PC-3 (cell line): Measurements from ENCODE around the gene FAAP100. TPM values are rescaled to one million over a fixed set of nuclear protein-coding genes. Genes with fewer than 3 reads are reported as not detected.

Experiments used
- ATAC-seq: fragments of 200-7000 bp; cut with Tn5 transposase; 2 replicates; pipeline ENCODE4 v1.9.1; 2020; ENCODE audit warnings: mild to moderate bottlenecking, moderate library complexity
- BruUV-seq: library from RNA; stranded (reverse); fragments of 400-500 nt; replicated peaks from 2 replicates; lab custom pipeline; 2021; lab: Mats Ljungman, UMichigan
- CTCF ChIA-PET: fragments of 300-600 bp; sonication (Branson Sonifier 250); formaldehyde crosslinking; loops from one replicate; lab custom pipeline; 2022; ENCODE audit warnings: antibody characterized with exemption; lab: Charles Lee
- POLR2A ChIA-PET: fragments of 300-600 bp; sonication (Branson Sonifier 250); formaldehyde crosslinking; loops from one replicate; lab custom pipeline; 2022; ENCODE audit warnings: antibody characterized with exemption; ENCODE audit not compliant: unreplicated experiment; lab: Charles Lee
- DNase-seq: peaks from one replicate; pipeline ENCODE4 v3.0.0-alpha.2; 2015
- H2AFZ ChIP-seq: fragments of 300-600 bp; sonication (generic); 2 replicates; pipeline ENCODE4 v1.6.0; 2016; ENCODE audit warnings: antibody characterized with exemption, low read length
- H3F3A ChIP-seq: fragments of 300-600 bp; sonication (generic); one replicate; pipeline ENCODE4 v1.6.0; 2017; ENCODE audit warnings: antibody characterized with exemption, low read length, control low read depth, mild to moderate bottlenecking; ENCODE audit not compliant: unreplicated experiment
- H3K27ac ChIP-seq: fragments of 300-600 bp; sonication (generic); 2 replicates; pipeline ENCODE4 v1.5.1; 2016; ENCODE audit warnings: mild to moderate bottlenecking, low read length
- H3K27me3 ChIP-seq: fragments of 300-600 bp; sonication (generic); 2 replicates; pipeline ENCODE4 v1.6.1; 2016; ENCODE audit warnings: low read length, mixed read lengths
- H3K36me3 ChIP-seq: fragments of 300-600 bp; sonication (generic); 2 replicates; pipeline ENCODE4 v1.6.1; 2016; ENCODE audit warnings: low read depth, mixed run types, low read length, mixed read lengths
- H3K4me1 ChIP-seq: fragments of 300-600 bp; sonication (generic); 2 replicates; pipeline ENCODE4 v1.5.1; 2016; ENCODE audit warnings: low read length; ENCODE audit not compliant: insufficient read depth
- H3K4me2 ChIP-seq: fragments of 300-600 bp; sonication (generic); 2 replicates; pipeline ENCODE4 v1.6.0; 2016; ENCODE audit warnings: low read length
- H3K4me3 ChIP-seq: fragments of 300-600 bp; sonication (generic); 2 replicates; pipeline ENCODE4 v1.5.1; 2016; ENCODE audit warnings: mild to moderate bottlenecking, low read length, mixed read lengths
- H3K79me2 ChIP-seq: fragments of 300-600 bp; sonication (generic); 2 replicates; pipeline ENCODE4 v1.6.1; 2017; ENCODE audit warnings: low read length, mixed read lengths
- H3K9ac ChIP-seq: fragments of 300-600 bp; sonication (generic); 2 replicates; pipeline ENCODE4 v1.6.0; 2016; ENCODE audit warnings: mild to moderate bottlenecking, low read length
- H3K9me2 ChIP-seq: fragments of 300-600 bp; sonication (generic); replicated peaks from 2 replicates; pipeline ENCODE4 v1.6.1; 2016; ENCODE audit warnings: mixed run types, low read length, mixed read lengths
- H3K9me3 ChIP-seq: fragments of 300-600 bp; sonication (generic); 2 replicates; pipeline ENCODE4 v1.6.1; 2016; ENCODE audit warnings: low read length, mixed read lengths
- H4K20me1 ChIP-seq: fragments of 300-600 bp; sonication (generic); 2 replicates; pipeline ENCODE4 v1.6.1; 2016; ENCODE audit warnings: low read length, mixed read lengths
- CTCF ChIP-seq: fragments of 300-600 bp; sonication (generic); conservative IDR thresholded peaks from 2 replicates; pipeline ENCODE4 v1.5.1; 2017; ENCODE audit warnings: antibody characterized with exemption, low read depth, mild to moderate bottlenecking, low read length
- EZH2 ChIP-seq: fragments of 300-600 bp; sonication (generic); IDR thresholded peaks from one replicate; pipeline ENCODE4 v1.6.1; 2017; ENCODE audit warnings: antibody characterized with exemption, mild to moderate bottlenecking, low read length; ENCODE audit not compliant: unreplicated experiment
- EZH2phosphoT487 ChIP-seq: fragments of 300-600 bp; sonication (generic); IDR thresholded peaks from 2 replicates; pipeline ENCODE4 v1.6.1; 2018; ENCODE audit warnings: mild to moderate bottlenecking, antibody characterized with exemption, low read length, borderline replicate concordance
- intact Hi-C: fragments of 100-400 bp; cut with micrococcal nuclease; formaldehyde crosslinking; loops from 2 replicates; pipeline ENCODE4 v1.9.0; 2023
- total RNA-seq: library from RNA; depleted of rRNA; stranded (reverse); fragments of >200 nt; gene quantifications from 2 replicates; pipeline ENCODE4 v1.2.3, GENCODE V29; 2014

Gene FAAP100
- total RNA-seq, 1 experiment from 2014 or later, result 23.3 TPM

GRCh38 chr17:81553018-81553615 is 964 bp upstream of the FAAP100 start:
- Histone ChIP-seq H3K9me3 (no peaks in the 10 kb centered on the region), H3K36me3 (peaks cover 10% of the 10 kb centered on the region), H4K20me1 (no peaks in the 10 kb centered on the region), H3K27me3 (no peaks in the 10 kb centered on the region), H3K79me2 (peaks cover 31% of the 10 kb centered on the region), H2AFZ (peak overlapping the region; percentile 80), H3K4me1 (peaks cover 41% of the 10 kb centered on the region), H3F3A (no peaks in the 10 kb centered on the region), H3K4me3 (peak overlapping the region; percentile 77), H3K27ac (peak overlapping the region; percentile 64), H3K4me2 (peak overlapping the region; percentile 93), H3K9me2 (no peaks in the 10 kb centered on the region), H3K9ac (peak overlapping the region; percentile 83)
- POLR2A ChIA-PET, result interaction anchor here (0.6 to 0.8 kb wide), 2 partner anchors 25 to 150 kb away, joined by 3 to 5 read pairs; partner anchors contain the start of gene MRPL12
- CTCF ChIA-PET, result no interaction called here
- intact Hi-C loops, result loop anchor here (1.0 kb wide), 1 partner anchor 23 kb away; no protein-coding TSS in a partner anchor
- DNase-seq, result peak; percentile 85
- no TSS peak for BruUV-seq
- ATAC-seq, result peak; percentile 67
- TF ChIP-seq EZH2phosphoT487 (no peak), EZH2 (no peak), CTCF (peak; percentile 33; the same call in 1 of the 2 replicates)

- ChIA-PET CTCF (interaction anchor here (0.5 to 0.8 kb wide), 2 partner anchors 32 to 33 kb away, joined by 3 to 4 read pairs; no protein-coding TSS in a partner anchor), POLR2A (interaction anchor here (0.6 to 1.0 kb wide), 5 partner anchors 10 to 1714 kb away, joined by 3 to 28 read pairs (median 4); no protein-coding TSS in a partner anchor)
- intact Hi-C loops, result no loop called here
- Histone ChIP-seq H3K9me2 (no peaks in the 10 kb centered on the region), H3K4me2 (peak overlapping the region; percentile 93), H3K4me3 (peak overlapping the region; percentile 77), H4K20me1 (no peaks in the 10 kb centered on the region), H3K27ac (no peak overlapping the region), H3K9me3 (no peaks in the 10 kb centered on the region), H3F3A (no peaks in the 10 kb centered on the region), H3K36me3 (peaks cover under 1% of the 10 kb centered on the region; the same call in 1 of the 2 replicates), H3K4me1 (peaks cover 27% of the 10 kb centered on the region), H2AFZ (peak overlapping the region; percentile 76), H3K79me2 (peaks cover 31% of the 10 kb centered on the region), H3K9ac (peak overlapping the region; percentile 83), H3K27me3 (no peaks in the 10 kb centered on the region)
- BruUV-seq, result no TSS peak
- ATAC-seq (no peak), DNase-seq (peak; percentile 22)
- TF ChIP-seq EZH2 (no peak), EZH2phosphoT487 (no peak), CTCF (no peak)
These were observed 502 bp downstream of the FAAP100 start for GRCh38 chr17:81551458-81552243.
